ENCODE data around the gene OXA1L.
"Not testable (repeated sequence)": the region's sequence is repeated elsewhere in the genome, so short reads cannot be mapped to it uniquely, and the experiment has no call there.

OXA1L gene

GRCh38 chr14:22802860-22803686 lies 36.6 kb downstream of the OXA1L start:
- no peak for DNase-seq

- no peak for DNase-seq
Observed at GRCh38 chr14:22803687-22803974, 37.1 kb downstream of the OXA1L start.

GRCh38 chr14:22805235-22805634 lies 38.7 kb downstream of the OXA1L start:
- DNase-seq = not testable (repeated sequence)

- no peak for DNase-seq
Observed at GRCh38 chr14:22807432-22808087, 41.1 kb downstream of the OXA1L start.

GRCh38 chr14:22808388-22809209 lies 42.1 kb downstream of the OXA1L start:
- no peak for DNase-seq

- DNase-seq = no peak
Observed at GRCh38 chr14:22811722-22812121, 45.2 kb downstream of the OXA1L start.

GRCh38 chr14:22812744-22813143 lies 46.3 kb downstream of the OXA1L start:
- no peak for DNase-seq

GRCh38 chr14:22813145-22813544 lies 46.7 kb downstream of the OXA1L start:
- DNase-seq = no peak

GRCh38 chr14:22814373-22814772 lies 47.9 kb downstream of the OXA1L start:
- DNase-seq = no peak

- no peak for DNase-seq
Observed at GRCh38 chr14:22814941-22815713, 48.6 kb downstream of the OXA1L start, which contains the start of gene SLC7A7. Gene SLC7A7 (minus strand): TSS chr14:22815435. CDS start chr14:22813398, 2,037 bp downstream.

GRCh38 chr14:22819151-22819988 lies 52.9 kb downstream of the OXA1L start:
- no peak for DNase-seq

- no peak for DNase-seq
Observed at GRCh38 chr14:22820731-22821130, 54.2 kb downstream of the OXA1L start.

- no peak for DNase-seq
Observed at GRCh38 chr14:22821193-22822015, 54.9 kb downstream of the OXA1L start.

- no peak for DNase-seq
Observed at GRCh38 chr14:22822016-22822570, 55.6 kb downstream of the OXA1L start.

All from activated CD8-positive, alpha-beta memory T cell treated with anti-CD3 and anti-CD28 coated beads, Interleukin-2, amount 50 U/mL, for 4 hours (primary cell).